Ramos (cell line): ENCODE measurements around the gene AP2M1.
"Not testable (repeated sequence)": the region's sequence is repeated elsewhere in the genome, so short reads cannot be mapped to it uniquely, and the experiment has no call there.

ENCODE experiments used
- in situ Hi-C: fragments of 300-500 bp; cut with MboI; formaldehyde crosslinking; loops from one replicate; pipeline ENCODE4 v1.14.3; 2022; ENCODE audit warnings: low sequenced_read_pairs; ENCODE audit not compliant: unreplicated experiment

AP2M1 gene

DNA sequence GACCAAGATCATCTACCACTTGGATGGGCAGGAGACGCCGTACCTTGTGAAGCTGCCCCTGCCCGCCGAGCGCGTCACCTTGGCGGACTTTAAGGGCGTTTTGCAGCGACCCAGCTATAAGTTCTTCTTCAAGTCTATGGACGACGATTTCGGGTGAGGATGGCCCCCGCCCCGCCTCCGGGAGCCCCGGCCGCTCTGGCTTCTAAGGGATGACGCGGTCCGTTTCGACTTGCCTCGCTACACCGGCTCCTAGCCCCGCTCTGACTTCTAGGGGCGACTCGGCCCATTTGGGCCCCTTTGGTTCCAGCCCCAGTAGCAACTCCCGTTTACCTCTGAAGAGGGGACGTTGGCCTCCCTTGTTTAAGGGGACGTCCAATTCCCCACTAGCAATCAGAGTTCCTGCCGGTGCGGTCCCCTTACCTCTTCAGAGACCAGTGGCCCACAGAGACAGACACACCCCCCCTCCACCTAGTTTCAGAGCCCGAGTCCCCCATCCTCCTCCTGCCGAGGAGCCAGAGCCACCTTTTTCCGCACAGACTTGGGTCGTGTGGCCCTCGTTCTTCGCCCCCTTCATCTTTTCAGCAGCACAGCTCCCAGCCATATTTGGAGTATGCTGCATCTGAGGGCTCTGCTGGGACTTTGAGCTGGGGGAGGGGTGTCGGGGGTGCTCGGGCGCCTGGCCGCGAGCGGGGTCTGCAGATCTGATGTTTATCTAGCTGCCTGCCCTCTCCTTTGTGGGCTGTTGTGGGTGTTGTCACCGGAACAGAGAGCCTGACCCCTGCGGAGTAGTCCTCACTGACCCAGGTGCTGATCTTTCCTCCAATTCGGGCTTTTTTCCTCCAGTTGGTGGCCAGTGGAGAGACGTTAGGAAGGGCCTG is 18.8 kb upstream of the AP2M1 start:
- in situ Hi-C loops = no loop called here

- in situ Hi-C loops = no loop called here
Observed at GRCh38 chr3:184156522-184156955, 18.1 kb upstream of the AP2M1 start.

DNA sequence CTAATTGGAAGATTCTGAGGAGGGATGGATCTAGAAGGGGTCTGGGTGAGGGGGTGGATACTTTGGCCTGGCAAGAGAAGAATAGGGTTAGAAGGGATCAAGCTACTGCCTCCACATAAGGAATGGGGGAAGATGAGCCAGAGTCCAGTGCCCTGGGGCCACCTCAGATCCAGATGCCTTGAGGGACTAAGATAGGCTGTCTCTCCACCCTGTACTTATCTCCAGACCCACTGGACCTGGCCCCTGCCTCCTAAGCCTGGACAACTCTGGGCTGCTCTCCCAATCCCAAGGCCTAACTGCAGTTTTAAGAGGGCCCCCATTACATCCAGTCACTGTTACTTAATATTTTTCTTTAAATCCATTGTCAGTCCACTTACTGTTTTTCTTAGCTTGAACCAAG is 17.4 kb upstream of the AP2M1 start:
- in situ Hi-C loops = no loop called here

DNA sequence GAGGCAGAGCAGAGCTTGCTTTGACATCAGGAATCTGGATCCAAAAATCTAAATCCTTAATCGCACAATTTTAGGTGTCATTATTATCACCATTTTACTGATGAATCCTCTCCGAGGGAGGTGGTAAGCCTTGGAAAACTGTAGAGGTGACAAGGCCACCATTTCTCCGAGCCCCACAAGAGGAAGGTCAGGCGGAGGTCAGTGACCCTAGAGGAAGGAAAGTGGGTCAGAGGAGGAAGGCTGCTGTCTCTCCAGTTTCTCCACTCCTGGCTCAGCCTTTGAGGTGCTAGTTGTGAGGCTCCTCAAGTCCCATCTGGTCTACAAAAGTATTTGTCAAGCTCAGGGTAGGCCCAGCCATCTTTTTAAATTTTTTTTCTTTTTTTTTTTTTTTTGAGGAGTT is 16.3 kb upstream of the AP2M1 start:
- in situ Hi-C loops = no loop called here

DNA sequence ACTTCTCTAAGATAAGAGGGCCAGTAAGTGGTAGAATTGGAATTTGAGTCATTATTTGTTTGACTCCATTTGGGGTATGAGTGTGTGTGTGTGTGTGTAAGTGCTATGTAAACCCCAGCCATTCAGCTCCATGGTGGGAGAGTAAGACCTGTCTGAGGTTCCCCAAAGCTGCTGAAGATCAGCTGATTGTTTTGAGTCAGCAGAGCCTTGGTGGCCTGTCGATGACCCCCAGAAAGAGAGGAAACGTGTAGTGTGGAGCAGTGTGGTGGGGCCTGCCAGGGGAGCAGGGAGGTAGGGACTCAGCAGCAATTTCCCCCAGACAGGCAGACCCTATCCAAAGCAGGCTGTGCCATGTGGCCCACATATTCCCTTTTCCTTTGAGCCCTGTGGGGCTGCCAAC is 14.2 kb upstream of the AP2M1 start:
- in situ Hi-C loops = no loop called here

GRCh38 chr3:184162571-184163070 is 12.0 kb upstream of the AP2M1 start:
- in situ Hi-C loops = not testable (repeated sequence)

DNA sequence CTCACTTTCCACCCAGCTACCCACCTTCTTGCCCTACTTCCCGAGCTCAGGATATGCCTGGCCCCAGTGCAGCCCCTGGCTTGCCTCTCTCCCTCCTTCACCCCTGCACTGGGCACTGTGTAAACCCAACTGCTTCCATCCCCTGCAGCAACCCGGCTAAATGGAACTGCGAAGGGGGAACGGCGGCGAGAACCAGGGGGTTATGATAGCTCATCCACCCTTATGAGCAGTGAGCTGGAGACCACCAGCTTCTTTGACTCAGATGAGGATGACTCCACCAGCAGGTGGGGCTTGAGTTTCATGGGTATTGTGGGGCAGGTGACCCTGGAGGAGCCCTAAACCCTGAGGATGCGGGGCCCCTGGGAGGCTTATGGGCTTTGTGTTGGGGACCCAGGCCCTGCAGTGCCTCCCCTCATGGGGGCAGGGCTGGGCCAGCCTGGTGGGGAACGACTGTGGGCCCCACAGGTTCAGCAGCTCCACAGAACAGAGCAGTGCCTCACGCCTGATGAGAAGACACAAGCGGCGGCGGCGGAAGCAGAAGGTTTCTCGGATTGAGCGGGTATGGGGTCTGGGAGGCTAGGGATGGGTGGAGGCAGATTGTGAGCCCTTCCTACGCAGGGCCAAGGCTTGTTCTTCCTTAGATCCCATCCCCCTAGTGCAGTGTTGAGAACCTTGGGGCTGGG is 9.9 kb upstream of the AP2M1 start:
- in situ Hi-C loops = no loop called here

GRCh38 chr3:184165543-184165942 is 9.1 kb upstream of the AP2M1 start:
- in situ Hi-C loops = no loop called here

DNA sequence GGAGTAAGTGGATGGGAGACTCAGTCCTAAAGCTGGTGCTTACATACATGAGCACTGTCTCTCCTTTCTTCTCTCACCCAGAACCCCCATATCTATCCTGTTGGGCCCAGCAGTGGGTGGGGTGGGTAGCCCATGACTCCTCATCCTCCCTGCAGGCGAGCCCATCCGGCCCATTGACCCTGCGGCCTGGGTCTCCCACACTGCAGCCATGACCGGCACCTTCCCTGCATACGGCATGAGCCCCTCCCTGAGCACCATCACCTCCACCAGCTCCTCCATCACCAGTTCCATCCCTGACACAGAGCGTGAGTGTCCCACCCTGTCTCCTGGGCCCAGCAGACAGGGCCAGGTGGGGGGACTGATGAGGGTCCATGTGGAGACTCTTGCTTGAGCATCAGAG is 8.0 kb upstream of the AP2M1 start:
- in situ Hi-C loops = no loop called here

GRCh38 chr3:184167786-184168185 is 6.9 kb upstream of the AP2M1 start:
- in situ Hi-C loops = no loop called here

GRCh38 chr3:184168363-184169120 is 6.1 kb upstream of the AP2M1 start:
- in situ Hi-C loops = no loop called here

DNA sequence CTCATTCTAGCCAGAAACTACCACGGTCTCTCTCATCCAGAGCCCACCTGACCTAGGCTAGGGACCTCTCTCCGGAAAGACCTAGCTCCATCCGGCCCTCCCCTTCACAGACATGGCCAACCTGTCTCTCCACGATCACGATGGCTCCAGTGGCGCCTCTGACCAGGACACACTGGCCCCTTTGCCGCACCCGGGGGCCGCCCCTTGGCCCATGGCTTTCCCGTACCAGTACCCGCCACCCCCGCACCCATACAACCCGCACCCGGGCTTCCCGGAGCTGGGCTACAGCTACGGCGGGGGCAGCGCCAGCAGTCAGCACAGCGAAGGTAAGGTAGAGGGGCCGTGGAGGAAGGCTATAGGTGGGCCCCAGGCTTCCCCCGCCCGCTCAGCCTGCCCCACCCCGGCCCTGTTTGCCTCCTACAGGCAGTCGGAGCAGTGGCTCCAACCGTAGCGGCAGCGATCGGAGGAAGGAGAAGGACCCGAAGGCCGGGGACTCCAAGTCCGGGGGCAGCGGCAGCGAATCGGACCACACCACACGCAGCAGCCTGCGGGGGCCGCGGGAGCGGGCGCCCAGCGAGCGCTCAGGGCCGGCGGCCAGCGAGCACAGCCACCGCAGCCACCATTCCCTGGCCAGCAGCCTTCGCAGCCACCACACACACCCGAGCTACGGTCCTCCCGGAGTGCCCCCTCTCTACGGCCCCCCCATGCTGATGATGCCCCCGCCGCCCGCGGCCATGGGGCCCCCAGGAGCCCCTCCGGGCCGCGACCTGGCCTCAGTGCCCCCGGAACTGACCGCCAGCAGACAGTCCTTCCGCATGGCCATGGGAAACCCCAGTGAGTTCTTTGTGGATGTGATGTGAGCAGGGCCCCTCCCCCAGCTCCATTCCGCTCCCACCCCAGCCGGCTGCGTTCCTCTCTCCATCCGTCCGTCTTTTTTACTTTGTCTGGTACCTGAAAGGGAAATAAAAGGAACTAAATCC is 4.5 kb upstream of the AP2M1 start:
- in situ Hi-C loops = no loop called here

DNA sequence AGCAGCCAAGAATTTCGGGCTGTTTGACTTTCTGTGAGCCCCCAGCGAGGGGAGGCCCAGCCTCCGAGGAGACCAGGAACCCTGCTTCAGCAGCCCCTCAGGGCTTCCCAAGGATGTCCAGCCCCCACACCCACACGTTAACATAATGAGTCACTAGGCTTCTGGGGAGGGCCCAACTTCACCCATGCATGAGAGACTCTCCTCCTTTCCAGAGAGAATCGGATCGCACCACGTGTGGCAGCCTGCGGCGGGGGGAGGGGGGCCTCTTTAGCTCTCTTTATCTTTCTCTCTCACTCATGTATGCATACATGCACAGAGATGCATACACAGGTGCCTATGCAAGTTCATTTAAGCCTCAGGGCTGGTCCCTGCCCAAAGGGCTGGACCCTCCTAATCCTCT is 3.1 kb upstream of the AP2M1 start:
- in situ Hi-C loops = no loop called here

DNA sequence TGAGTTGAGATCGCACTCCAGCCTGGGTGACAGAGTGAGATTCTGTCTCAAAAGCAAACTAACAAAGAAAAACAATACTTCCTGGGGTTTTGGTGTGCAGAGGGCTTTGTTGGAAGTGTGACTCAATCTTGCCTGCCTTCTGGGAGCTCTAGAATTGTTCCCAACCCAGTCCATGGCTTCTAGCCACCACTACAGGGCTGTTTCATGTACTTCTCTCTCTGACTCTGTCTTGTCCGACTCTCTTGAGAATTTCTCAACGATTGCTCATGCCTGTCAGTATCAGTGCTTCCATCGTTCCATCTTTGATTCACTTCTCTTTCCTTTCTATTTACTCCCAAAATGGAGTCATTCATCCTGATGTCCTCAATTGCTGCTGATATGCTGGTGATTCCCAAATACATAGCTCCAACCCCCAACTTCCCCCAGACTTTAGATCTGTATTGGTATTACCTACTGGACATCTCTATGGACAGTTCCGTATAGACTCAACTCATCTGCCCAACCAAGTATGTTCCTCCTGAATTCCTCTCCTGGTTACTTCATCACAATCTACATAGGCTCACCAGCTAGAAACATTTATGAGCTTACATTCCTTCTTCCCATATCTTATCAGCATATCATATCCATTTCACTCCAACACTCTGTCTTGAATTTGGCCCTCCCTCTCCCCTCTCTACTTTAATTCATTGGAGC is 1.8 kb upstream of the AP2M1 start:
- in situ Hi-C loops = no loop called here

DNA sequence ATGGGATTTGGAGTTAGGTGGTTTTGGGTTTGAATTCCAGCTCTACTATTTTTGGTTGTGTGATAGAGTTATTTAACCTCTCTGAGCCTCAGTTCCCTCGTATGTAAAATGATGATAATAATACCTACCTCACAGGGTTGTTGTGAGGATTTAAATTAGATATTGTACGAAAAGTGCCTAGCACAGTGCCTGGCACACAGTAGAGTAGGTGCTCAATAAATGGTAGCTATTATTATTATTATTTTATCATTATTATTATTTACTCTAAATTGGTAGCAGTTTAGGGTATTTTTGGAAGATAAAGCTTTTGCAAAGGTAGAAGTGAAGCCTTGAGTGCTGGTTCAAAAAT is 1.3 kb upstream of the AP2M1 start:
- in situ Hi-C loops = no loop called here

DNA sequence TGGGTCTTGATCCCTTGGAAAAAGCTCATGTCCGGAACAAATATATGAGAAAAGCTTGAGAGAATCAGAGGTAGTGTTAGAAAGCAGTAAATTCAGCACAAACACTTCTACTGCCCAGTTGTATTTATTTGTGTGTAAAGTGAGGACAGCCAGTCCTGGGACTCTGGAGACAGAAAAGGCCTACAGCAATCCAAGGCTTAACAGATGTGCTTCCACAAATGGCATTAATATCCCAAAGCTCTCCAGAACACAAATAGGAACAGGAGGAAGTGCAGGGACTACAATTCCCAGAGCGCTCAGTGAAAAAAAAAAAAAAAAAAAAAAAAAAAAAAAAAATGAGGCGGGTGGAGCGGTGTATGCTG is 390 bp upstream of the AP2M1 start:
- in situ Hi-C loops = no loop called here

DNA sequence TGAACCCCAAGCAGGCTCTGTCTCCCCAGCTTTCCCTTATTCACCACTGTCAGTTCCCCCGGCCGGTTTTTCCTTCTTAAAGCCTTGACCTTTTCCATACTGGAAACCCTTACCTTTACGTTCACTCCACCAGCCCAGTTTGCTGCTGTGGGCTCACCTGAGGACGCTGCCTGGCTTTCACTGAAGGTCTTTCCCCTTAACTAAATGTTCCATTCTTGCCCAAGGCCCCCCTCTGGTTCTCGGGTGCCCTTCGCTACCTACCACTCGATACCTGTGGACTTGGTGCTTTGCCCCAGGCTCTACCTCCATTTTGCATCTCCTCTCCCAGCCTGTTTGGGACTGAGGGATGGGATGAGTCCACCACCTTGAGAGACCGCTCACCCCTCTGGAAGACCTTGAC is 851 bp downstream of the AP2M1 start:
- in situ Hi-C loops = no loop called here

GRCh38 chr3:184175981-184176376 is 1.3 kb downstream of the AP2M1 start:
- in situ Hi-C loops = no loop called here
